Measurements from ENCODE around the gene TAC4. TPM values are rescaled to one million over a fixed set of nuclear protein-coding genes. Genes with fewer than 3 reads are reported as not detected.

Gene TAC4
- total RNA-seq, 4 donors from 2014 or later: 1.3 TPM; not detected in 3

- peak; percentile 38 to 73 for DNase-seq
- H3K4me3 ChIP-seq: no peak overlapping the region
- peaks cover 4 to 9% of the 10 kb centered on the region in 2 donors for H3K27me3 ChIP-seq
- no peaks in the 10 kb centered on the region for H3K9me3 ChIP-seq
- no peaks in the 10 kb centered on the region for H3K36me3 ChIP-seq
- no peak overlapping the region for H3K27ac ChIP-seq
- intact Hi-C loops (cut with DNase I; ENCODE audit: low total_unique reads): loop anchor here (5.0 kb wide), 1 partner anchor 117 kb away; the partner anchor contains the start of gene DLX3
- TF ChIP-seq POLR2A (IDR thresholded peaks at IDR 0.05) (no peak), CTCF (IDR thresholded peaks at IDR 0.05) (peak; percentile 79 to 99 (median 90))
- no peaks in the 10 kb centered on the region for H3K4me1 ChIP-seq
Measured at GRCh38 chr17:49880291-49881053, 32.6 kb upstream of the TAC4 start.

- no peaks in the 10 kb centered on the region for H3K36me3 ChIP-seq
- intact Hi-C loops (cut with DNase I; ENCODE audit: low total_unique reads): no loop called here
- H3K27me3 ChIP-seq: peaks cover 4 to 9% of the 10 kb centered on the region in 2 donors
- no peak overlapping the region for H3K4me3 ChIP-seq
- TF ChIP-seq POLR2A (IDR thresholded peaks at IDR 0.05): no peak
- no peak for TF ChIP-seq CTCF (IDR thresholded peaks at IDR 0.05)
- no peak overlapping the region for H3K27ac ChIP-seq
- no peaks in the 10 kb centered on the region for H3K9me3 ChIP-seq
- H3K4me1 ChIP-seq: no peaks in the 10 kb centered on the region
- DNase-seq: no peak
Measured at GRCh38 chr17:49878931-49879904, 31.3 kb upstream of the TAC4 start.

- no peak overlapping the region for H3K4me3 ChIP-seq
- no peak for DNase-seq
- no peaks in the 10 kb centered on the region for H3K4me1 ChIP-seq
- TF ChIP-seq CTCF (IDR thresholded peaks at IDR 0.05) (no peak), POLR2A (IDR thresholded peaks at IDR 0.05) (no peak)
- H3K9me3 ChIP-seq: no peaks in the 10 kb centered on the region
- H3K27ac ChIP-seq: no peak overlapping the region
- H3K36me3 ChIP-seq: no peaks in the 10 kb centered on the region
- peaks cover 0 to 4% of the 10 kb centered on the region in 2 donors for H3K27me3 ChIP-seq
- intact Hi-C loops (cut with DNase I; ENCODE audit: low total_unique reads): no loop called here
Measured at GRCh38 chr17:49875685-49876084, 27.8 kb upstream of the TAC4 start.

- no peaks in the 10 kb centered on the region for H3K36me3 ChIP-seq
- no peak for DNase-seq
- intact Hi-C loops (cut with DNase I; ENCODE audit: low total_unique reads): no loop called here
- no peaks in the 10 kb centered on the region for H3K4me1 ChIP-seq
- H3K9me3 ChIP-seq: no peaks in the 10 kb centered on the region
- no peak overlapping the region for H3K27ac ChIP-seq
- H3K4me3 ChIP-seq: no peak overlapping the region
- no peak for TF ChIP-seq POLR2A (IDR thresholded peaks at IDR 0.05)
- no peaks in the 10 kb centered on the region for H3K27me3 ChIP-seq
Measured at GRCh38 chr17:49874911-49875310, 27.0 kb upstream of the TAC4 start.

GRCh38 chr17:49873926-49874325, 26.1 kb upstream of the TAC4 start:
- Histone ChIP-seq H3K4me3 (no peak overlapping the region), H3K27ac (no peak overlapping the region), H3K36me3 (no peaks in the 10 kb centered on the region), H3K27me3 (no peaks in the 10 kb centered on the region), H3K9me3 (no peaks in the 10 kb centered on the region), H3K4me1 (no peaks in the 10 kb centered on the region)
- intact Hi-C loops (cut with DNase I; ENCODE audit: low total_unique reads): no loop called here
- TF ChIP-seq POLR2A (IDR thresholded peaks at IDR 0.05) (no peak), CTCF (IDR thresholded peaks at IDR 0.05) (no peak)
- DNase-seq: no peak

Measured in uterus (tissue), 4 donors.